A549 (cell line): ENCODE results near the gene LEF1.

Experiments
- EP300 ChIP-seq, 2 experiments: fragments of >200 bp; sonication (Bioruptor Twin); formaldehyde crosslinking; IDR thresholded peaks; 2 replicates in 1 of 2; 3 replicates in 1 of 2; pipeline ENCODE4 v1.6.1; 2016 to 2017
- MYC ChIP-seq: IDR thresholded peaks from 2 replicates; pipeline ENCODE4 v1.6.1; 2012; ENCODE audit warnings: mild to moderate bottlenecking, inconsistent platforms, low read length, improper control_type of control experiment, borderline replicate concordance
- POLR2A ChIP-seq: IDR thresholded peaks from 2 replicates; pipeline ENCODE4 v1.6.1; 2012; ENCODE audit warnings: mild to moderate bottlenecking, low read length
- RCOR1 ChIP-seq: fragments of 150-350 bp; IDR thresholded peaks from 2 replicates; pipeline ENCODE4 v1.6.1; 2014; ENCODE audit warnings: antibody characterized with exemption, low read length, low read depth
- TF ChIP-seq, protein P1 (sequence below): fragments of >200 bp; sonication (Bioruptor Twin); formaldehyde crosslinking; IDR thresholded peaks from 3 replicates; pipeline ENCODE4 v1.5.1; 2016
- TF ChIP-seq, protein P2 (sequence below): fragments of 200-600 bp; sonication (generic); IDR thresholded peaks from 2 replicates; pipeline ENCODE4 v1.6.1; 2016; ENCODE audit warnings: antibody characterized with exemption, mild to moderate bottlenecking, moderate library complexity

DNA sequence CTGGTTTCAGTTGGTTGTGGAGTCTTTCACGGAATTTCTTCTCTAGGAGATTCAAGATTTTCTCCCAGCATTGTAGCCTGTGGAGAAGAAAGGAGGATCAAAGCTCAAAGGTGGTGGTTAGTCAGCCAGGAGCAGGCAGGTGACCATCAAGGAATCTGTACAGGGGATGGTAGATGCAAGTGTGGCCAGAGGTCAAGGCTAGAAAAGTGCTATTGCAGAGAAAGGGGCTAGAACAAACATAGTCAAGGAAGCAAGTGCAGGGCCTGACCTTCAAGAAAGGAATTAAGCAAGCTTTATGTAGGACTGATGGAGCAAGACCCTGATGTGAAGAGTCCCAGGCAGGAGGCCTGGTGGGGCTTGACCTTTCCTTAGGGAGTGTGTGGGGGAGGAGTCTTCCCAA, 162.9 kb downstream of the LEF1 start:
- no peak for TF ChIP-seq RCOR1
- no peak for TF ChIP-seq POLR2A
- TF ChIP-seq, protein P1, sequence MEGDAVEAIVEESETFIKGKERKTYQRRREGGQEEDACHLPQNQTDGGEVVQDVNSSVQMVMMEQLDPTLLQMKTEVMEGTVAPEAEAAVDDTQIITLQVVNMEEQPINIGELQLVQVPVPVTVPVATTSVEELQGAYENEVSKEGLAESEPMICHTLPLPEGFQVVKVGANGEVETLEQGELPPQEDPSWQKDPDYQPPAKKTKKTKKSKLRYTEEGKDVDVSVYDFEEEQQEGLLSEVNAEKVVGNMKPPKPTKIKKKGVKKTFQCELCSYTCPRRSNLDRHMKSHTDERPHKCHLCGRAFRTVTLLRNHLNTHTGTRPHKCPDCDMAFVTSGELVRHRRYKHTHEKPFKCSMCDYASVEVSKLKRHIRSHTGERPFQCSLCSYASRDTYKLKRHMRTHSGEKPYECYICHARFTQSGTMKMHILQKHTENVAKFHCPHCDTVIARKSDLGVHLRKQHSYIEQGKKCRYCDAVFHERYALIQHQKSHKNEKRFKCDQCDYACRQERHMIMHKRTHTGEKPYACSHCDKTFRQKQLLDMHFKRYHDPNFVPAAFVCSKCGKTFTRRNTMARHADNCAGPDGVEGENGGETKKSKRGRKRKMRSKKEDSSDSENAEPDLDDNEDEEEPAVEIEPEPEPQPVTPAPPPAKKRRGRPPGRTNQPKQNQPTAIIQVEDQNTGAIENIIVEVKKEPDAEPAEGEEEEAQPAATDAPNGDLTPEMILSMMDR: no peak
- no peak for TF ChIP-seq EP300 (IDR thresholded peaks at IDR 0.05)
- no peak for TF ChIP-seq MYC
- TF ChIP-seq, protein P2, sequence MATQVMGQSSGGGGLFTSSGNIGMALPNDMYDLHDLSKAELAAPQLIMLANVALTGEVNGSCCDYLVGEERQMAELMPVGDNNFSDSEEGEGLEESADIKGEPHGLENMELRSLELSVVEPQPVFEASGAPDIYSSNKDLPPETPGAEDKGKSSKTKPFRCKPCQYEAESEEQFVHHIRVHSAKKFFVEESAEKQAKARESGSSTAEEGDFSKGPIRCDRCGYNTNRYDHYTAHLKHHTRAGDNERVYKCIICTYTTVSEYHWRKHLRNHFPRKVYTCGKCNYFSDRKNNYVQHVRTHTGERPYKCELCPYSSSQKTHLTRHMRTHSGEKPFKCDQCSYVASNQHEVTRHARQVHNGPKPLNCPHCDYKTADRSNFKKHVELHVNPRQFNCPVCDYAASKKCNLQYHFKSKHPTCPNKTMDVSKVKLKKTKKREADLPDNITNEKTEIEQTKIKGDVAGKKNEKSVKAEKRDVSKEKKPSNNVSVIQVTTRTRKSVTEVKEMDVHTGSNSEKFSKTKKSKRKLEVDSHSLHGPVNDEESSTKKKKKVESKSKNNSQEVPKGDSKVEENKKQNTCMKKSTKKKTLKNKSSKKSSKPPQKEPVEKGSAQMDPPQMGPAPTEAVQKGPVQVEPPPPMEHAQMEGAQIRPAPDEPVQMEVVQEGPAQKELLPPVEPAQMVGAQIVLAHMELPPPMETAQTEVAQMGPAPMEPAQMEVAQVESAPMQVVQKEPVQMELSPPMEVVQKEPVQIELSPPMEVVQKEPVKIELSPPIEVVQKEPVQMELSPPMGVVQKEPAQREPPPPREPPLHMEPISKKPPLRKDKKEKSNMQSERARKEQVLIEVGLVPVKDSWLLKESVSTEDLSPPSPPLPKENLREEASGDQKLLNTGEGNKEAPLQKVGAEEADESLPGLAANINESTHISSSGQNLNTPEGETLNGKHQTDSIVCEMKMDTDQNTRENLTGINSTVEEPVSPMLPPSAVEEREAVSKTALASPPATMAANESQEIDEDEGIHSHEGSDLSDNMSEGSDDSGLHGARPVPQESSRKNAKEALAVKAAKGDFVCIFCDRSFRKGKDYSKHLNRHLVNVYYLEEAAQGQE: no peak
